Measurements from ENCODE around the gene PPFIA2. TPM values are rescaled to one million over a fixed set of nuclear protein-coding genes. Genes with fewer than 3 reads are reported as not detected.
A peak's percentile ranks its signal among the peaks of the same experiment; 100 is the strongest.

PPFIA2 gene
- total RNA-seq, 1 donor: 4.9 TPM

DNA sequence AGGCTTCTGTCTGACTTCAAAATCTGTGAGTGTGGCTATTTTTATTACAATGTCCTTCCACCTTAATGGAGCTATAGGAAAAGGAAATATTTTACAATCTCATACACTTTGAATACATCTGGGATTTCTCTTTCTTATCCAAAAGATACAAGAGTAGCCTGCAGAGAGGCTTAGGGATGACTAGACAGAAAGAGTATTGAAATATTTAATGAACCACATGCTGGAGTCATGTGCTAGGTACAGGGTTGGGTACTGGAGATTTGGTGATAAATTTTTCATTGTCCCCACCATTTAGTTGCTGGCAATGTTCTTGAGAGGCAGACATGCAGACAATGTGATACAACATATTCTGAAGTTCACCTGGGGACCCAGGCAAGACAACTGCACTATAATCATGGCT is 126.0 kb downstream of the PPFIA2 start:
- no peak for DNase-seq (ENCODE audit: low read depth)
- no peak for TF ChIP-seq CTCF (IDR thresholded peaks at IDR 0.05; ENCODE audit: insufficient read depth, low read length)
- H3K4me3 ChIP-seq (ENCODE audit: low read depth, low read length): no peak overlapping the region

GRCh38 chr12:81627336-81628189 is 131.6 kb downstream of the PPFIA2 start:
- DNase-seq (ENCODE audit: low read depth): peak; percentile 66
- no peak overlapping the region for H3K4me3 ChIP-seq (ENCODE audit: low read depth, low read length)

DNA sequence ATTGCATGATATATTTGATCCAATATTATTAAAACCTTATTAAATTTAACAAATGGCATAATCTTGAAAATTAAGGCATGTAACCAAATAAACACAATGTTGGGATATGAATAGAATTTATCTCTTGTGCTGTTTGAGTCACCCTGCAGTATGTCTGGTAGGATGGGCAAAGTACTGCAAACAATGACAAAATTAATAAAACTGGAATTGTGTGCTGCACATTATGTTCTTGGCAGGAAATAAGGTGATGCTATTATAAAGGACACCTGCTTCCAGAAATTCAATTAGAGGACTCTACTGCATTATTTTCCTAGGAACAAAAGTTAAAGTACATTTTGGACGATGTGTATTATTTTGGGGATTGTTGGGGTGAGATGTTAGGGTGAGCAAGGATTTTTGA is 132.7 kb downstream of the PPFIA2 start:
- no peak for DNase-seq (ENCODE audit: low read depth)
- H3K4me3 ChIP-seq (ENCODE audit: low read depth, low read length): no peak overlapping the region
- no peak for TF ChIP-seq CTCF (IDR thresholded peaks at IDR 0.05; ENCODE audit: insufficient read depth, low read length)

More at GRCh38 chr12:81627336-81628189, 131.6 kb downstream of the PPFIA2 start:
- peak; percentile 61 for TF ChIP-seq CTCF (IDR thresholded peaks at IDR 0.05; ENCODE audit: insufficient read depth, low read length)

DNA sequence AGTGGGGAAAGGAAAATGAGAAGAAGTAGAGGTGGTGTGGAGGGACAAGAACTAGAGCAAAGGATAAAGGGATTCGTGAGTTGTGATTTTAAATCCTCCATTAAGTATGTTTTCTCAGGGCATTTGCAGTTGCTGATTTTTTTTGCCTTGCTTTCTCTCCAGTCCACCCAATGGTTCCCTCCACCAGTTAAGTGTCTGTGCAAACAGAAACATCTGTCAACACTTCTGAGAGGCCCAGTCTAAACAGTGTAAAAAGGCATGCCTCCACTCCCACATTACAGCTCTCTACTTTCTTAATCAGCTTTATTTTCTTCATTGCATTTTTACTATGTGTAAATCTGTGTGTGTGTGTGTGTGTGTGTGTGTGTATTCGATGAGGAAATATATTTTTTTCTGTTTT is 141.2 kb downstream of the PPFIA2 start:
- DNase-seq (ENCODE audit: low read depth): no peak
- no peak overlapping the region for H3K4me3 ChIP-seq (ENCODE audit: low read depth, low read length)
- TF ChIP-seq CTCF (IDR thresholded peaks at IDR 0.05; ENCODE audit: insufficient read depth, low read length): no peak

DNA sequence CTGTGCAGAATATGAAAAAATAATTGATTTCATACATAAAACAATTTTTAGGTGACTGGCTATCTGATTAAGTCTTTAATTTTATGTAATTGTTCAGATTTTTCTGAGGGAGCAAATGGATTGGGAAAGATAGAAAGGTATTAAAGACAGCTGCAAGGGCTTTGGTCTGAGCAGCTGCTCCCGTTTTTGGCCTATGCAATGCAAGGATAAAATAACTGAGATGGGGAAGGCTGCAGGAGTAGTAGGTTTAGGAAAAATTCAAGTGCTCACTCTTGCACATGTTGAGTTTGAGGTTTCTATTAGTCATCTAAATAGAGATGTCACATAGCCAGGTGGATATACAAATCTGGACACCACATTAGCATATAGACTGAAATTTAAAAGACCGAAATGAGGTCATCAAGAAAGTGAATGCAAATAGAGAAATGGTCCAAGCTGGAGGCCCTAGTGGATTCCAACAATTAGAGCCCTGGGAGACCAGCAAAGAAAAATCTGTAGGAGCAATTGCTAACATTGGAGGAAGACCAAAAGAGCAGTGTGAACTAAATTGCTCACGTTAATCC is 144.0 kb downstream of the PPFIA2 start:
- DNase-seq (ENCODE audit: low read depth): no peak
- TF ChIP-seq CTCF (IDR thresholded peaks at IDR 0.05; ENCODE audit: insufficient read depth, low read length): no peak
- H3K4me3 ChIP-seq (ENCODE audit: low read depth, low read length): no peak overlapping the region

DNA sequence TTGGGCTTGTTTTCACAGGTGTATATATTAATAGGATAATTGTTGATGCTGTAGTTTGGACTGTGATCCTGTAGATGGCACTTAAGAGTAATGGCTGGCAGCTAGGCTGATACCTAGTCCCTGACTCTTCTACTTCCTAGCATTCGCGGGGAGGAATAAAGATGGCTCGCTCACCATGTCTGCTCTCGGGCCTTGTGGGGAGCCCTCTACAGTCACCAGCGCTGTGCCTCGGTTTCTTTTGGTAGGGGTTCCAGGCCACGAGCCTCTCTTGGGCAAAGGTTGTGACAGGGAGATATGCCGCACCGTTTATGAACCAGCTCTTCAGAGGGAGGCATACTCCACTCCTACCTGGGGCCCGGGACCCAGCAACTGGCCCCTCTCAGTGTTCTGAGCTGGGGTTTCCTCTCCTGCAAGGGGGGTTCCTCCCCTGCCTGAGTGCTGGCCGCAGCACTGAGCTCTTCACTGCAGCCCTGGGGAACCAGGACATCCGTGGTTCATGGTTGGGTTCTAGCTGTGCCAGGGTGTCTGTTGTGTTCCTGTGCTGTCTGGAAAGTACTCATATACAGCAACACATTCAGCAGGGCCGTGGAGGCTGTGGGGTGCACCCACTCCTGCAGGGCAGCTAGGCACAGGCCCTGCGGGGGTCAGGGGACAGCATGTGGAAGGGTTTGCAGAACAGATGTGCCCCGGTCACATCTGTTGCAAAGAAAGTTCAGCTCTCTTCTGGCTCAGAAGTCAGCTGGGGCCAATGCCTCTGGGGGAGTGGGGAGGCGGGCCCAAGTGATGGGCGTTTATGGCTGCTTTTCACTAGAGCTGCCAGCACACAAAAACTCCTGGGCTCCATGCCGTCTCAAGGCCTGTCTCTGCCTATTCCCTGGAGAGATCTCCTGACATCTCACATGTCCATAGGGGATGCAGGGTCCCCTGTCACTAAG is 147.9 kb downstream of the PPFIA2 start:
- DNase-seq (ENCODE audit: low read depth): peak; percentile 2
- H3K4me3 ChIP-seq (ENCODE audit: low read depth, low read length): no peak overlapping the region
- TF ChIP-seq CTCF (IDR thresholded peaks at IDR 0.05; ENCODE audit: insufficient read depth, low read length): peak; percentile 46

Measured in fibroblast of the aortic adventitia (primary cell).